ENCODE data around the gene OTUB2. TPM values are rescaled to one million over a fixed set of nuclear protein-coding genes. Genes with fewer than 3 reads are reported as not detected.

OTUB2 gene
- total RNA-seq, 1 experiment from 2014 or later, result 7.7 TPM

DNA sequence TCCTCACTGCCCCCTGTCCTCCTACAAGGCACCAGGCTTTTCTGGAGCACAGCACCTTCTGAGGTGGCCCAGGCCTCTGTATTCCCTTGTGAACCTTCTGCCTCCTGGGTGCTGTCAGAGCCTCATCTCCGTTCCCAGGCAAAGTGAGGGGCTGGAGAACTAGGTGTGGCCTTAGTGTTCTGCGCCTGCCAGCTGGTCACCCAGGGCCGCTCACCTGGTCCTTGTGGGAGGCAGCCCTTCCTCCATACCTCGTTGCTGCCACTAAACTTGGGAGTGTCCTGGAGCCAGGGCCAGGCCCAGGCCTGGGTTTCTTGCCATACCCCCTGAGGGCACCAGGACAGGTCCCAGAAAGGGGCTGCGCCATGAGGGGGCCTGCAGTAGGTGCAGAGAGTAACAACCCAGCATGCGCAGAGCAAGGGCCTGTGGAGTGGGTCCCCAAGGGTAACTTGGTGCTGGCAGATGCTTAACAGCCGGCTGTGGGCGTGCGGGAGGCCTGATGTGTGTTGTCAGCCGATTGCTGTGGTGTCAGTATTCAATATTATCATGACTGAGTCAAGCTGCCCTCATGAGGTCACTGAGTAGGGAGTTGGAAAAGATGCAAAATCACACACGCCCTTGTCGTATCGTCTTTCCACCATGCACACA, 17.1 kb downstream of the OTUB2 start:
- ATAC-seq (no peak; the same call in 1 of the 2 replicates), DNase-seq (no peak)
- H2AFZ ChIP-seq (ENCODE audit: low read length), result no peak overlapping the region
- H3K4me1 ChIP-seq (ENCODE audit: insufficient read depth, low read length), result no peaks in the 10 kb centered on the region
- H3K9me2 ChIP-seq (replicated peaks; ENCODE audit: low read length), result no peaks in the 10 kb centered on the region
- H3F3A ChIP-seq (ENCODE audit: low read length, unreplicated experiment), result no peaks in the 10 kb centered on the region
- BruUV-seq (replicated peaks), result no TSS peak
- no peaks in the 10 kb centered on the region for H4K20me1 ChIP-seq (ENCODE audit: low read length)
- H3K79me2 ChIP-seq (ENCODE audit: low read length), result no peaks in the 10 kb centered on the region
- POLR2A ChIA-PET (ENCODE audit: unreplicated experiment), result no interaction called here
- H3K27ac ChIP-seq (ENCODE audit: low read length), result no peak overlapping the region
- H3K4me2 ChIP-seq (ENCODE audit: low read length), result no peak overlapping the region
- CTCF ChIA-PET, result no interaction called here
- no peaks in the 10 kb centered on the region for H3K27me3 ChIP-seq (ENCODE audit: low read length)
- no peaks in the 10 kb centered on the region for H3K9me3 ChIP-seq (ENCODE audit: low read length)
- no peak for TF ChIP-seq EZH2phosphoT487 (IDR thresholded peaks at IDR 0.05; ENCODE audit: borderline replicate concordance, low read length)
- TF ChIP-seq EZH2 (IDR thresholded peaks at IDR 0.05; ENCODE audit: low read length, unreplicated experiment), result no peak
- TF ChIP-seq, protein P1, sequence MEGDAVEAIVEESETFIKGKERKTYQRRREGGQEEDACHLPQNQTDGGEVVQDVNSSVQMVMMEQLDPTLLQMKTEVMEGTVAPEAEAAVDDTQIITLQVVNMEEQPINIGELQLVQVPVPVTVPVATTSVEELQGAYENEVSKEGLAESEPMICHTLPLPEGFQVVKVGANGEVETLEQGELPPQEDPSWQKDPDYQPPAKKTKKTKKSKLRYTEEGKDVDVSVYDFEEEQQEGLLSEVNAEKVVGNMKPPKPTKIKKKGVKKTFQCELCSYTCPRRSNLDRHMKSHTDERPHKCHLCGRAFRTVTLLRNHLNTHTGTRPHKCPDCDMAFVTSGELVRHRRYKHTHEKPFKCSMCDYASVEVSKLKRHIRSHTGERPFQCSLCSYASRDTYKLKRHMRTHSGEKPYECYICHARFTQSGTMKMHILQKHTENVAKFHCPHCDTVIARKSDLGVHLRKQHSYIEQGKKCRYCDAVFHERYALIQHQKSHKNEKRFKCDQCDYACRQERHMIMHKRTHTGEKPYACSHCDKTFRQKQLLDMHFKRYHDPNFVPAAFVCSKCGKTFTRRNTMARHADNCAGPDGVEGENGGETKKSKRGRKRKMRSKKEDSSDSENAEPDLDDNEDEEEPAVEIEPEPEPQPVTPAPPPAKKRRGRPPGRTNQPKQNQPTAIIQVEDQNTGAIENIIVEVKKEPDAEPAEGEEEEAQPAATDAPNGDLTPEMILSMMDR (conservative IDR thresholded peaks at IDR 0.05; ENCODE audit: low read depth, low read length), result no peak
- intact Hi-C loops (cut with micrococcal nuclease), result no loop called here
- no peak overlapping the region for H3K4me3 ChIP-seq (ENCODE audit: low read length)
- no peak overlapping the region for H3K9ac ChIP-seq (ENCODE audit: low read length)
- H3K36me3 ChIP-seq (ENCODE audit: low read depth, low read length), result peaks cover 34% of the 10 kb centered on the region; the same call in 1 of the 2 replicates

DNA sequence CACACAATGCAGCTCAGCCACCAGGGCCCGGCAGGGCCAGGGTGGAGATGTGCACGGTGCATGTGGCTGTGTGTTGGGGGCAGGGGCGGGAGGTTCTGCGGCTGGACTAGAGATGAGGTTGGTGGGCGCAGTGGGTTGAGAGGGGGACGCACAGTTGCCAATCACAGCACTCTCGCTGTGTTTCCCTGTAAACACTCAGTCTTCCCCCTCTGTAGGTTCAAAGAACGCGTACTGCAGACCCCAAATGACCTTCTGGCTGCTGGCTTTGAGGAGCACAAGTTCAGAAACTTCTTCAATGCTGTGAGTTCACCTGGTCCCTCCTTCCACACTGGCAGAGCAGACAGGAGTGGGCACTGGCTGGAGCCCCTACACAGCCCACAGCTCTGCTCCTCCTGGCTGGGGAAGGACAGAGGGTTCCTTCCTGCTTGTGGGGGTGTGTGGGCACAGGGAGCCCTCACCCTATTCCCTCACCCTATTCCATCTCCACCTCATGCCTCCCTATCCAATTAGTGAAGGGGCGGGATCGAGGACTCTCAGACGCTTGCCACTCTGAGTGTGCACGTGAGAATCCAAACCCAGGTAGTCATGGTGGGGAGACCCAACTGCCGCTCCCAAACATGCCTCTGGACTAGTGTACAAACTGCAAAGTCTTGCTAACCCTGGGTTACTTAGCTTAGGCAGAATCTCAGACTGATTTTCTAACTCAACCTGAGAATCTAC, 17.8 kb downstream of the OTUB2 start:
- TF ChIP-seq EZH2 (IDR thresholded peaks at IDR 0.05; ENCODE audit: low read length, unreplicated experiment) (no peak), EZH2phosphoT487 (IDR thresholded peaks at IDR 0.05; ENCODE audit: borderline replicate concordance, low read length) (no peak)
- no peak overlapping the region for H2AFZ ChIP-seq (ENCODE audit: low read length)
- no peaks in the 10 kb centered on the region for H3K27me3 ChIP-seq (ENCODE audit: low read length)
- no peaks in the 10 kb centered on the region for H4K20me1 ChIP-seq (ENCODE audit: low read length)
- intact Hi-C loops (cut with micrococcal nuclease), result no loop called here
- H3K79me2 ChIP-seq (ENCODE audit: low read length), result no peaks in the 10 kb centered on the region
- H3F3A ChIP-seq (ENCODE audit: low read length, unreplicated experiment), result no peaks in the 10 kb centered on the region
- ATAC-seq (peak; percentile 11; the same call in 1 of the 2 replicates), DNase-seq (no peak)
- POLR2A ChIA-PET (ENCODE audit: unreplicated experiment), result no interaction called here
- no peak overlapping the region for H3K27ac ChIP-seq (ENCODE audit: low read length)
- CTCF ChIA-PET, result no interaction called here
- H3K36me3 ChIP-seq (ENCODE audit: low read depth, low read length), result peaks cover 38% of the 10 kb centered on the region; the same call in 1 of the 2 replicates
- H3K4me3 ChIP-seq (ENCODE audit: low read length), result no peak overlapping the region
- H3K9ac ChIP-seq (ENCODE audit: low read length), result no peak overlapping the region
- no peaks in the 10 kb centered on the region for H3K9me3 ChIP-seq (ENCODE audit: low read length)
- no peaks in the 10 kb centered on the region for H3K4me1 ChIP-seq (ENCODE audit: insufficient read depth, low read length)
- no peaks in the 10 kb centered on the region for H3K9me2 ChIP-seq (replicated peaks; ENCODE audit: low read length)
- no peak overlapping the region for H3K4me2 ChIP-seq (ENCODE audit: low read length)
- BruUV-seq (replicated peaks), result no TSS peak

DNA sequence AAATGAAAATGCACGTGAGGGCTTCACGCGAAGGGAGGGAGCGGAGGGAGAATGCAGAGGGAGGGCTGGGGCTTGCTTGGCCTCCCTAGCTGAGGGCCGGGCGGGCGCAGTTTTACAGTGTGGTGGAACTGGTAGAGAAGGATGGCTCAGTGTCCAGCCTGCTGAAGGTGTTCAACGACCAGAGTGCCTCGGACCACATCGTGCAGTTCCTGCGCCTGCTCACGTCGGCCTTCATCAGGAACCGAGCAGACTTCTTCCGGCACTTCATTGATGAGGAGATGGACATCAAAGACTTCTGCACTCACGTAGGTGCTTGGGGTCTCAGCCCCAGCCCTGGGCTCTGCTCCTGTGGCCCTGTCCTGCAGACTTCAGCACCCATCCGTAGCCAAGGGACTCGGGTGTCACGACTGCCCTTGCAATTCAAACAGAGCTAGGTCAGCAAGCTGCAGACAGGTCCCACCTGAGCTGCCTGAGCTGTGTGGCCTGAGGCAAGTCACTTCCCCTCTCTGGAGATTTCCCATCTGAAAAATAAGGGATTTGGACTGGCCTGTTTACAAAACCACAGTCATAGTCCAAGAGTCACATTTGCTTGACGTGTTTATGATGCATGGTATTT, 18.4 kb downstream of the OTUB2 start:
- no peak overlapping the region for H3K9ac ChIP-seq (ENCODE audit: low read length)
- H3K9me3 ChIP-seq (ENCODE audit: low read length), result no peaks in the 10 kb centered on the region
- TF ChIP-seq EZH2 (IDR thresholded peaks at IDR 0.05; ENCODE audit: low read length, unreplicated experiment) (no peak), EZH2phosphoT487 (IDR thresholded peaks at IDR 0.05; ENCODE audit: borderline replicate concordance, low read length) (no peak)
- TF ChIP-seq, protein P1 (conservative IDR thresholded peaks at IDR 0.05; ENCODE audit: low read depth, low read length), result no peak
- H3K4me1 ChIP-seq (ENCODE audit: insufficient read depth, low read length), result no peaks in the 10 kb centered on the region
- no peaks in the 10 kb centered on the region for H3K9me2 ChIP-seq (replicated peaks; ENCODE audit: low read length)
- ATAC-seq (no peak), DNase-seq (no peak)
- H3K4me2 ChIP-seq (ENCODE audit: low read length), result no peak overlapping the region
- H3K27ac ChIP-seq (ENCODE audit: low read length), result no peak overlapping the region
- intact Hi-C loops (cut with micrococcal nuclease), result no loop called here
- H3K36me3 ChIP-seq (ENCODE audit: low read depth, low read length), result peaks cover 42% of the 10 kb centered on the region; the same call in 1 of the 2 replicates
- no TSS peak for BruUV-seq (replicated peaks)
- CTCF ChIA-PET, result no interaction called here
- no peaks in the 10 kb centered on the region for H3K79me2 ChIP-seq (ENCODE audit: low read length)
- POLR2A ChIA-PET (ENCODE audit: unreplicated experiment), result no interaction called here
- H2AFZ ChIP-seq (ENCODE audit: low read length), result no peak overlapping the region
- no peaks in the 10 kb centered on the region for H4K20me1 ChIP-seq (ENCODE audit: low read length)
- no peaks in the 10 kb centered on the region for H3F3A ChIP-seq (ENCODE audit: low read length, unreplicated experiment)
- H3K4me3 ChIP-seq (ENCODE audit: low read length), result no peak overlapping the region
- H3K27me3 ChIP-seq (ENCODE audit: low read length), result no peaks in the 10 kb centered on the region

All from PC-3 (cell line).